Thymus (tissue), 14 donors: ENCODE data around the gene TBX3. TPM values are rescaled to one million over a fixed set of nuclear protein-coding genes. Genes with fewer than 3 reads are reported as not detected.
A peak's percentile ranks its signal among the peaks of the same experiment; 100 is the strongest.
"Not testable (repeated sequence)": the region's sequence is repeated elsewhere in the genome, so short reads cannot be mapped to it uniquely, and the experiment has no call there.

Experiments
- DNase-seq, 9 donors: peaks; one replicate each; pipeline ENCODE4 v3.0.0-alpha.2; 2013; ENCODE audit warnings: low spot score in 9 of 9, low read depth in 6 of 9, missing footprints in 1 of 9
- H3K27ac ChIP-seq, 2 donors: one replicate each; pipeline ENCODE4 v1.5.1; 2013; ENCODE audit warnings: control low read depth in 1 of 2, low read depth in 1 of 2, low read length in 1 of 2, mild to moderate bottlenecking in 1 of 2, moderate library complexity in 1 of 2
- H3K27me3 ChIP-seq, 2 donors: one replicate each; pipeline ENCODE4 v1.5.1; 2013; ENCODE audit warnings: low read length in 1 of 2; ENCODE audit not compliant: control insufficient read depth in 2 of 2, insufficient read depth in 1 of 2
- H3K36me3 ChIP-seq, 2 donors: one replicate each; pipeline ENCODE4 v1.5.1; 2013; ENCODE audit warnings: low read length in 1 of 2, mild to moderate bottlenecking in 1 of 2, moderate library complexity in 1 of 2; ENCODE audit not compliant: control insufficient read depth in 2 of 2, insufficient read depth in 2 of 2
- H3K4me1 ChIP-seq, 2 donors: one replicate each; pipeline ENCODE4 v1.5.1; 2013; ENCODE audit warnings: low read length in 2 of 2; ENCODE audit not compliant: control insufficient read depth in 2 of 2, insufficient read depth in 2 of 2
- H3K4me3 ChIP-seq, 2 donors: one replicate each; pipeline ENCODE4 v1.5.1; 2013; ENCODE audit warnings: low read length in 2 of 2, control low read depth in 1 of 2, mild to moderate bottlenecking in 1 of 2
- H3K9me3 ChIP-seq, 2 donors: one replicate each; pipeline ENCODE4 v1.5.1; 2013; ENCODE audit warnings: low read length in 1 of 2, mild to moderate bottlenecking in 1 of 2; ENCODE audit not compliant: control insufficient read depth in 2 of 2, insufficient read depth in 1 of 2
- whole genome bisulfite sequencing: extraction: QIAGEN DNeasy Blood & Tissue Kit; methylation state at CpG from one replicate; pipeline ENCODE4 v1.1.7; 2013; 5-methylcytosine and 5-hydroxymethylcytosine counted together
- long read RNA-seq, 10 donors: transcript quantifications; one replicate each; lab custom pipeline, GENCODE V29; 2026
- polyA plus RNA-seq: library from polyadenylated mRNA; stranded (reverse); fragments of 200-250 nt; gene quantifications from one replicate; pipeline ENCODE4 v1.2.3, GENCODE V29; 2013
- total RNA-seq: library from RNA; stranded (reverse); fragments of 120-200 nt; gene quantifications from one replicate; pipeline ENCODE4 v1.2.4, GENCODE V29; 2013
- donor health status: healthy.

Gene TBX3
- total RNA-seq (1.4 TPM), polyA plus RNA-seq (3.9 TPM)
- long read RNA-seq, donor 1, result 0 reads
- long read RNA-seq, donor 2, result 0 reads
- long read RNA-seq, donor 3, result 0 reads
- long read RNA-seq, donor 4, result 0 reads
- long read RNA-seq, donor 5, full-length matches to known transcripts, result 3 of 3 reads
- long read RNA-seq, donor 5, partial matches to known transcripts, result 0 of 3 reads
- long read RNA-seq, donor 5, other reads (novel, unspliced or antisense), result 0 of 3 reads
- long read RNA-seq, donor 6, result 0 reads
- long read RNA-seq, donor 7, result 0 reads
- long read RNA-seq, donor 8, result 0 reads
- long read RNA-seq, donor 9, full-length matches to known transcripts, result 1 of 1 reads
- long read RNA-seq, donor 9, partial matches to known transcripts, result 0 of 1 reads
- long read RNA-seq, donor 9, other reads (novel, unspliced or antisense), result 0 of 1 reads
- long read RNA-seq, donor 10, full-length matches to known transcripts, result 2 of 2 reads
- long read RNA-seq, donor 10, partial matches to known transcripts, result 0 of 2 reads
- long read RNA-seq, donor 10, other reads (novel, unspliced or antisense), result 0 of 2 reads

- Histone ChIP-seq H3K27ac (peak within 1 kb of the TSS; percentile 20 to 55), H3K4me1 (peaks cover 0 to 5% of the 10 kb centered on the region in 2 donors), H3K27me3 (peaks cover 88 to 100% of the 10 kb centered on the region in 2 donors), H3K4me3 (peak within 1 kb of the TSS; percentile 31 to 34), H3K36me3 (no peaks in the 10 kb centered on the region), H3K9me3 (peaks cover 3 to 7% of the 10 kb centered on the region in 2 donors)
- WGBS, result 3% methylated on average over 76 of the region's 76 CpGs
- peak in 6 of 9 donors; percentile 4 to 48 (median 24) for DNase-seq
These were observed at the start of gene TBX3 for GRCh38 chr12:114684098-114684869. TSS of gene TBX3 (minus strand) at chr12:114684175. CDS start at chr12:114683200, 975 bp downstream.

GRCh38 chr12:114732426-114733030, 48.6 kb upstream of the TBX3 start:
- no peak for DNase-seq
- H3K36me3 ChIP-seq, result no peaks in the 10 kb centered on the region
- WGBS, result 38% methylated on average over 4 of the region's 4 CpGs
- H3K9me3 ChIP-seq, result no peaks in the 10 kb centered on the region
- peaks cover 35 to 37% of the 10 kb centered on the region in 2 donors for H3K27me3 ChIP-seq
- H3K27ac ChIP-seq, result no peak overlapping the region
- H3K4me1 ChIP-seq, result no peaks in the 10 kb centered on the region
- H3K4me3 ChIP-seq, result no peak overlapping the region

GRCh38 chr12:114729731-114730130, 45.8 kb upstream of the TBX3 start:
- no peaks in the 10 kb centered on the region for H3K36me3 ChIP-seq
- 87% methylated on average over 3 of the region's 3 CpGs for WGBS
- H3K4me1 ChIP-seq, result no peaks in the 10 kb centered on the region
- DNase-seq, result no peak
- H3K9me3 ChIP-seq, result no peaks in the 10 kb centered on the region
- H3K4me3 ChIP-seq, result no peak overlapping the region
- no peak overlapping the region for H3K27ac ChIP-seq
- peaks cover 11 to 12% of the 10 kb centered on the region in 2 donors for H3K27me3 ChIP-seq

- WGBS, result 73% methylated on average over 7 of the region's 7 CpGs
- H3K4me3 ChIP-seq, result no peak overlapping the region
- no peak overlapping the region for H3K27ac ChIP-seq
These were observed 42.2 kb upstream of the TBX3 start for GRCh38 chr12:114726092-114726710.

GRCh38 chr12:114722176-114722575, 38.2 kb upstream of the TBX3 start:
- WGBS, result 96% methylated on average over 5 of the region's 5 CpGs
- not testable (repeated sequence) for H3K36me3 ChIP-seq, H3K27ac ChIP-seq, H3K9me3 ChIP-seq, H3K4me1 ChIP-seq, H3K4me3 ChIP-seq, H3K27me3 ChIP-seq, DNase-seq

More at GRCh38 chr12:114726092-114726710, 42.2 kb upstream of the TBX3 start:
- Histone ChIP-seq H3K27me3 (no peaks in the 10 kb centered on the region), H3K4me1 (no peaks in the 10 kb centered on the region), H3K9me3 (no peaks in the 10 kb centered on the region), H3K36me3 (no peaks in the 10 kb centered on the region)
- no peak for DNase-seq

- 77% methylated on average over 7 of the region's 7 CpGs for WGBS
- H3K4me1 ChIP-seq, result no peaks in the 10 kb centered on the region
- H3K27ac ChIP-seq, result no peak overlapping the region
- no peaks in the 10 kb centered on the region for H3K36me3 ChIP-seq
- no peaks in the 10 kb centered on the region for H3K27me3 ChIP-seq
- H3K9me3 ChIP-seq, result no peaks in the 10 kb centered on the region
- DNase-seq, result no peak
- H3K4me3 ChIP-seq, result no peak overlapping the region
These were observed 37.3 kb upstream of the TBX3 start for GRCh38 chr12:114721266-114721665.

GRCh38 chr12:114713466-114714215, 29.7 kb upstream of the TBX3 start:
- Histone ChIP-seq H3K4me3 (no peak overlapping the region), H3K9me3 (no peaks in the 10 kb centered on the region), H3K36me3 (no peaks in the 10 kb centered on the region), H3K4me1 (no peaks in the 10 kb centered on the region), H3K27ac (no peak overlapping the region), H3K27me3 (peaks cover 0 to 5% of the 10 kb centered on the region in 2 donors)
- whole genome bisulfite sequencing, result 93% methylated on average over 9 of the region's 9 CpGs
- DNase-seq, result no peak

GRCh38 chr12:114711689-114712152, 27.7 kb upstream of the TBX3 start:
- Histone ChIP-seq H3K36me3 (no peaks in the 10 kb centered on the region), H3K9me3 (no peaks in the 10 kb centered on the region), H3K4me1 (no peaks in the 10 kb centered on the region), H3K27ac (no peak overlapping the region), H3K27me3 (peaks cover 0 to 5% of the 10 kb centered on the region in 2 donors), H3K4me3 (no peak overlapping the region)
- WGBS, result 11% methylated on average over 4 of the region's 4 CpGs
- DNase-seq, result no peak
